ENCODE results near the gene MYL4.
A peak's percentile ranks its signal among the peaks of the same experiment; 100 is the strongest.
"Not testable (repeated sequence)": the region's sequence is repeated elsewhere in the genome, so short reads cannot be mapped to it uniquely, and the experiment has no call there.

MYL4 gene

DNA sequence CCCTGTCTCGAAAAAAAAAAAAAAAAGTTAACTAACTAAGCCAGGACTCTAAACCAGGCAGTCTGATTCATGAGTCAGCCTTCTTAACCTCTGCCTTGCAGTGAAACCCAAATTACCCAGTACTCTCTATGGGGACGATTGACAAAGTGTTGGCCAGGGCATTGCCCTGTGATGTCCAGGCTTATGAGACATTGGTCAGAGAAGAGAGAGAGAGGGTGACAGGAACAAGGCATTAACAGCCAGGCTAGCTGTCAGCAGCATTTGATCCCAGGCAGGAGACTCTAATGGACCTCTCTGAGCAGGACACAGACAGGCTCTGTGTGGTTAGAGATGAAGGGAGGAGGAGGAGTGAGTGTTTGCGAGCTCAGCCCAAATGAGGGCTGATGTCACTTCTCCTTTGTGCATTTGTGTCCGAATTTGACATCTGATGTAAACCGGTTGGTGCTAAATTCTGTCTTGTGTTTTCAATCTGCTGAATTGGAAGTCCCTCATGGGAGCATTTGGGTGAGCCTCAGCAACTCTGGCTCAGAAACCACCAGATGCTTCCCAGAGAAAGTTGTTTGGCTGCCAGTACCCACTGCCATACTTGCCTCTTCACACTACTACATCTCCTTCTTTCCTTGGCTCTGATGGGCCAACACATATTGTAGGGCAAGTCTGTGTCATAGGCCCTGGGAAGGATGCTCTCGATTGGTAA is 4.3 kb upstream of the MYL4 start:
- Mint-ChIP-seq H3K4me3 (peak overlapping the region; percentile 63 to 67), H3K4me1 (peaks cover 62 to 84% of the 10 kb centered on the region in 2 donors), H3K36me3 (no peaks in the 10 kb centered on the region), H3K27me3 (no peaks in the 10 kb centered on the region), H3K9me3 (peaks cover 0 to 2% of the 10 kb centered on the region in 2 donors), H3K27ac (peak overlapping the region; percentile 77)
- DNase-seq, result peak; percentile 36
- peak; percentile 68 to 71 for ATAC-seq (replicated peaks)

DNA sequence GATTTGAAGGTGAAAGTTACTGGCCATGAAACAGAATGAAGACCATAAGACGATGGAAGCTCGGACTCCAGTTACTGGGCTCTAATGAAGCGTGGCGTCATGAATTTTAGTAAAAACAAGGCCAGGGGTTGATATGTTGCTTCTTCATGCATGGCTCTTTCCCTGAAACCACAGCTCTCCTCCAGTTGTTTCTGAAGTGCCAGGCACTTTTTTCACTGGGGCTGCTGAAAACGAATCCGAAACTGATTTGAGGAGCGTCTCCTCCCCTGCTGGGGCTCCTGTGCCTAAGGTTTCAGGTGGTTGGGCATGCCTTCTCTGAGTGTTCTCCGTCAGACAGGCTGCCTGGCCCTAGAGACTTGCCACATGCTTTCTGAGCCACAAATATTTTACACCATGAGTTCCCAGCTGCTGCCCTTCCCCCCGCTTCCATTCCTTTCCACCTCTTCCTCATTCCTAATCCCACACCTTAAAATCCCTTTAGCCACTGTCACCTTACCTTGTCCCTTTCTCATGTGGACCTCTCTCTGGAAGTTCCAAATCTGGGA is 3.7 kb upstream of the MYL4 start:
- ATAC-seq (replicated peaks), result peak; percentile 80 to 83
- Mint-ChIP-seq H3K4me1 (peaks cover 57 to 78% of the 10 kb centered on the region in 2 donors), H3K9me3 (peaks cover 0 to 2% of the 10 kb centered on the region in 2 donors)

DNA sequence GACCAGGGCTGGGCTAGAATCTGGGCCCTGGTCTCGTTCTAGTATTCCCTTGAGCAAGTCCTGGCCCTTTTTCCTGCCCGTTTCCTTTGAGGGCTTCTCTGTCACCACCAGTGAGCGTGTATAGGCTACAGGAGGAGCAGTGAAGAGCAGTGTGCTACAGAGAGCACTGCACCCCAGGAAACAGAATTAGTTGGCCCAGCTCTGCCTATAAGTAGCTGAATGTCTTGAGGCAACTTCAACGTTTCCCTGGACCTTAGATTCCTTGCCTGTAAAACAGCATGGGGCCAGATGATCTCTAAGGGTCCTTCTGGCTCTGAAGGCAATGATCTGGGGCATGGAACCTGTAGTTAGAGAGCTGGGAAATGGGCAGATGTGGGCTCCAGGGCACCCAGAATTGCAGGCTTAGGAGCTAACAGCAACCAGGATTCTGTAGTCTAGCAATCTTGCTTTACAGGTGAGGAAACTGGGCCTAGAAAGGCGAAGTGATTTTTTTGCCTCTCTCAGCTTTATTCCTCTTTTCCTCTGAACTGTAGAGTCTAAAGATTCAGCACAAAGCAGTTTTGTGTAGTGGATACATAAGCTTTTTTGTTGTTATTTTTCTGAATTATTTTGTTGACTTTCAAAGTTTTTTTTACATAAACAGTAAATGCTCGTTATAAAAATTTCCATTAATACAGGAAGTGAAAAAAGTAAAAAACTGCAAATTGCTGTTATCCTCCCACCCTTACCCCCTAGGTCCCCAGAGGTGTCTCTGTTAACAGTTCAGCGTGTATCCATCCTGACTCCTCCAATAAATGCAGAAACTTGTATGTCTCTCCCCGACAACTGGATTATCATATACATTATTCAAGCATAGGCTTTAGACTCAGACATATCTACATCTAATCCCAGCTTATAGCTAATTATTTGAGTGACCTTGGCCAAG is 1.7 kb upstream of the MYL4 start:
- ATAC-seq (replicated peaks) (peak in 1 of 2 donors; percentile 28), DNase-seq (no peak)
- peaks cover 0 to 2% of the 10 kb centered on the region in 2 donors for H3K9me3 Mint-ChIP-seq
- peaks cover 56 to 72% of the 10 kb centered on the region in 2 donors for H3K4me1 Mint-ChIP-seq
- H3K36me3 Mint-ChIP-seq, result no peaks in the 10 kb centered on the region
- H3K27ac Mint-ChIP-seq, result peak overlapping the region; percentile 77
- H3K4me3 Mint-ChIP-seq, result no peak overlapping the region
- H3K27me3 Mint-ChIP-seq, result no peaks in the 10 kb centered on the region

More for the DNA sequence above, 3.7 kb upstream of the MYL4 start:
- peak overlapping the region; percentile 77 for H3K27ac Mint-ChIP-seq
- H3K4me3 Mint-ChIP-seq, result peak overlapping the region; percentile 63 to 67
- H3K36me3 Mint-ChIP-seq, result no peaks in the 10 kb centered on the region
- H3K27me3 Mint-ChIP-seq, result no peaks in the 10 kb centered on the region
- DNase-seq, result peak; percentile 58

DNA sequence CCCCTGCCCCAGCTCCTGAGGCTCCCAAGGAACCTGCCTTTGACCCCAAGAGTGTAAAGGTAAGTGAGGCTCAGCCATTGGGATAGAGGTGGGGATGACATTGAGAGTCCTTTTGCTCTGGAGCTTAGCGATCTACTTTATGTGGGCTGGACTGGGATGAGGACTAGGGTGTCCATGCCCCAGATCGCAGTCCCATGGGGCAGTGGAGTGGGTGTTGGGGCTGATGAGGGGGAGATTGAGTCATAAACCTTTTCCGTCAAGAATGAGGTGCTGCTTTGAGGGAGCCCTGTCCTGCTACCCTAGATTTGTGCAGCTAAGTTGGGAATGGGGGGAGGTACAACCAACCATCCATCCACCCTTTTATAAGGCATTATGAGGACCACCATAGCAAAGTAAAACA is 351 bp downstream of the MYL4 start:
- Mint-ChIP-seq H3K27ac (peak overlapping the region; percentile 48), H3K4me3 (no peak overlapping the region), H3K4me1 (peaks cover 48 to 62% of the 10 kb centered on the region in 2 donors), H3K27me3 (no peaks in the 10 kb centered on the region), H3K36me3 (no peaks in the 10 kb centered on the region), H3K9me3 (no peaks in the 10 kb centered on the region)
- no peak for DNase-seq
- no peak for ATAC-seq (replicated peaks)

DNA sequence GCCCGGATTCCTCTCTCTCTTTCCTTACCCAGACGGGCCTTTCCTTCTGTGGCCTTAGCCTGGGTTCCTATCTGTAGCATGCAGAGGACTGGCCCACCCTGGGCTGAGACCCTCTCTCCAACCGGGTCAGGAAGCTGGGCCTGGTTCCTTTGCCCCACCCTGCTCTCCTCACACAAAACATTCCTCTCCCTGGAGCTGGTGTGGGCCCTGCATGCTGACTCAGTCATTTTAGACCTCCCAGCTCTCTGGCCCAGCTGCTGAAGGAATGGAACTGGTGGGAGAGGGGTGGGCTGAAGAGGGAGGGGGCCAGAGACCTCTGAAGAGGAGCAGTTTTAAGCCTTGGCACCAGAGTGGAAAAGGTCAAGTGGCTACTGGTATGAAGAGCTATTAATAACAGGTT is 957 bp downstream of the MYL4 start:
- no peaks in the 10 kb centered on the region for H3K27me3 Mint-ChIP-seq
- no peak overlapping the region for H3K4me3 Mint-ChIP-seq
- DNase-seq (no peak), ATAC-seq (replicated peaks) (no peak)
- no peaks in the 10 kb centered on the region for H3K36me3 Mint-ChIP-seq
- no peaks in the 10 kb centered on the region for H3K9me3 Mint-ChIP-seq
- H3K4me1 Mint-ChIP-seq, result peaks cover 42 to 56% of the 10 kb centered on the region in 2 donors
- no peak overlapping the region for H3K27ac Mint-ChIP-seq

DNA sequence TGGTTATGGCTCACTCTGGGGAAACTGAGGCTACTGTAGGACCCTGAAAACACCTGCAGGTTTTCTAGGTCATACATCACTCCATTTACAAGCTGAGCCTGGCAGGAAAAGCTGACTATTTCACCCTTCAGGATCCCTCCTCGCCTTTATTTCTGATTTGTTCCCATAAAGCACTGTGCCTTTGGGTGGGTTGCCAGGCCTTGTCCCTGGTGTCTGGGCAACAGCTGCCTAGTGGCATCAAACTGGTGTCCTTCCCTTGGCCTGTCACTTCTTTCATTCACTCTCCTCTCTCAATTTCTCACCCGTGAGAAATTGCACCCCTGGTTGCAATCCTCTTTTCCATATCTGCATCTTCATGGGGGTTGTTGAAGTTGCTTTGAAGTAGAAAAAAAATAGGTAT is 1.6 kb downstream of the MYL4 start:
- no peaks in the 10 kb centered on the region for H3K36me3 Mint-ChIP-seq
- no peak overlapping the region for H3K4me3 Mint-ChIP-seq
- no peaks in the 10 kb centered on the region for H3K27me3 Mint-ChIP-seq
- ATAC-seq (replicated peaks) (no peak), DNase-seq (no peak)
- H3K9me3 Mint-ChIP-seq, result no peaks in the 10 kb centered on the region
- H3K4me1 Mint-ChIP-seq, result peaks cover 37 to 50% of the 10 kb centered on the region in 2 donors
- H3K27ac Mint-ChIP-seq, result no peak overlapping the region

DNA sequence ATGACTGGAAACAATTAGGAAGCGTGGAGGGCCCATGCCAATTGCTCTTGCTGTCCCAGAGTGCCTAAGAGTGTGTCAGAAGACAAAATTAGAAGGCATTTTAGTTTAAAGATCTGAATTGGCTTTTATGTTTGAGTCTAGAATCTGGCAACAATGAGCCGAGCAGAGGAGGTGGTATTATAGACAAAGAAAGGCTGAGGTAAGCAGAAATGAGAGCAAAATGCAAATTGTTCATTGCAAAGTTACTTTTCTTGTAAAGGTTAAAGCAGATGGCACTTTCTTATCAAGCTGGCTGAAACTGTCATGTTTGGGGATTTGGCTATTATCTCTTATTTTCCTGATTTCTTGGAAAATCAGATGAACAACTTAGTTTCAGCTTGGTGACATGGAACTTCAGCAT is 3.3 kb downstream of the MYL4 start:
- H3K36me3 Mint-ChIP-seq, result no peaks in the 10 kb centered on the region
- H3K27me3 Mint-ChIP-seq, result no peaks in the 10 kb centered on the region
- no peaks in the 10 kb centered on the region for H3K9me3 Mint-ChIP-seq
- peaks cover 26 to 33% of the 10 kb centered on the region in 2 donors for H3K4me1 Mint-ChIP-seq
- ATAC-seq (replicated peaks), result no peak
- H3K4me3 Mint-ChIP-seq, result no peak overlapping the region
- H3K27ac Mint-ChIP-seq, result peak overlapping the region; percentile 27
- no peak for DNase-seq

DNA sequence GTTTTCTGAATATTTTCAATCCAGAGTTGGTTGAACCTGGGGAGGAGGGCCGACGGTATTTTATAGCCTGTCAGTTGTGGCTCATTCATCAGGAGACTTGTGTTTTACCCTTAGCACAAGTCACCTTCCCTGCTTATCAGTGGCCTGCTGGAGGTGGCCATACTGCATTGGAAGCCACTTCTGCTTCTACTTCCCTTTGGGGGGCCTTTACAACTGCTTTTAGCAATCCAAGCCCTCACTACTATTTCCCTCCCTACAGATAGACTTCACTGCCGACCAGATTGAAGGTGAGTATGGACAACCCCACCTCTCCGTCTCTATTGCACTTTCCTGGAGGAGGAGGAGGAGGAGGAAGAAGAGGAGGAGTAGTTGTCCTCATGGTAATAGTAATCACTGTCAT is 4.4 kb downstream of the MYL4 start:
- ATAC-seq (replicated peaks) (no peak), DNase-seq (no peak)
- no peaks in the 10 kb centered on the region for H3K9me3 Mint-ChIP-seq
- H3K27ac Mint-ChIP-seq, result no peak overlapping the region
- no peaks in the 10 kb centered on the region for H3K27me3 Mint-ChIP-seq
- H3K36me3 Mint-ChIP-seq, result no peaks in the 10 kb centered on the region
- H3K4me1 Mint-ChIP-seq, result peaks cover 19 to 26% of the 10 kb centered on the region in 2 donors
- no peak overlapping the region for H3K4me3 Mint-ChIP-seq

DNA sequence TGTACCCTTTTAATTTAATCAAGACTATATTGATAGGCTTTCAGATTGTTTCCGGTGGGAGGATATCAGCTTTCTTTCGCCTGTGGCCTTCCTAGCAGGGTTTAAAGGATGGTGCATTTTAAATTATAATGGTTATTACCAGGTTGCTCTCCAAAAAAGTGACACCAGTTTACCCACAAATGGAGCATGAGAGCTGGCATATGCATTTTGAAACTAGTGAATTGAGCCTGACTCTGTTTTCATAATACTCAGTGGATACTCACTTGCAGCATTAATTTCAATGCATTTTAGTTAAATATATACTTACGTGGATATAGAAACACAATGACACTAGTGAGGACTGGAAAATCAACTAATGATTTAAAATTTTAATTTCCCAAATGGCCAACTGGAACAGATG is 5.8 kb downstream of the MYL4 start:
- Mint-ChIP-seq H3K36me3 (no peaks in the 10 kb centered on the region), H3K4me3 (no peak overlapping the region), H3K9me3 (no peaks in the 10 kb centered on the region), H3K27ac (no peak overlapping the region), H3K27me3 (no peaks in the 10 kb centered on the region), H3K4me1 (peaks cover 17 to 27% of the 10 kb centered on the region in 2 donors)
- no peak for ATAC-seq (replicated peaks)
- DNase-seq, result no peak

DNA sequence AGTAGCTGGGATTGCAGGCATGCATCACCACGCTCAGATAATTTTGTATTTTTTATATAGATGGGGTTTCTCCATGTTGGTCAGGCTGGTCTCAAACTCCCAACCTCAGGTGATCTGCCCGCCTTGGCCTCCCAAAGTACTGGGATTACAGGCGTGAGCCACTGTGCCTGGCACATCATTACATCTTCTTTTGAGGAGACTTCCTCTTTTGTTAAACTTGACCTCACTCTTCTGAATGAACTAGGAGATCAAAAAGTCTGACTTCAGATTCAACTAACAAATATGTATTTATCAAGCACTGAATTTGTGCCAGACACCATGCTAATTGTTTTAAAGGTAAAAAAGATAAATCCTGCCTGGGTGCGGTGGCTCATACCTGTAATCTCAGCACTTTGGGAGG is 7.7 kb downstream of the MYL4 start:
- not testable (repeated sequence) for H3K9me3 Mint-ChIP-seq; DNase-seq; ATAC-seq (replicated peaks); H3K27me3 Mint-ChIP-seq; H3K27ac Mint-ChIP-seq; H3K4me3 Mint-ChIP-seq; H3K36me3 Mint-ChIP-seq
- H3K4me1 Mint-ChIP-seq, result peaks cover 31 to 46% of the 10 kb centered on the region in 2 donors

DNA sequence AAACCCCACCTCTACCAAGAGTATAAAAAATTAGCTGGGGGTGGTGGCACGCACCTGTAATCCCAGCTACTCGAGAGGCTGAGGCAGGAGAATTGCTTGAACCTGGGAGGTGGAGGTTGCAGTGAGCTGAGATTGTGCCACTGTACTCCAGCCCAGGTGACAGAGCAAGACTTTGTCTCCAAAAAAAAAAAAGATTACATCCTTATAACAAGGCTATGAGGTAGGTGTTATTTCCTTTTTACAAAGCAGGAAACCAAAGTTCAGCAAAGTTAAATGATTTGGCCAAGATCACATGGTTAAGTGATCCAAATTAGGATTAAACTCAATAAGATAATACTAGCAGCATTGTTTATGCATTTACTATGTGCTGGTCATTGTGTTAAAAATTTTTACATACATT is 8.1 kb downstream of the MYL4 start:
- H3K4me3 Mint-ChIP-seq; H3K27me3 Mint-ChIP-seq; H3K9me3 Mint-ChIP-seq; H3K36me3 Mint-ChIP-seq; H3K27ac Mint-ChIP-seq; ATAC-seq (replicated peaks); DNase-seq: not testable (repeated sequence)
- H3K4me1 Mint-ChIP-seq, result peaks cover 29 to 44% of the 10 kb centered on the region in 2 donors

DNA sequence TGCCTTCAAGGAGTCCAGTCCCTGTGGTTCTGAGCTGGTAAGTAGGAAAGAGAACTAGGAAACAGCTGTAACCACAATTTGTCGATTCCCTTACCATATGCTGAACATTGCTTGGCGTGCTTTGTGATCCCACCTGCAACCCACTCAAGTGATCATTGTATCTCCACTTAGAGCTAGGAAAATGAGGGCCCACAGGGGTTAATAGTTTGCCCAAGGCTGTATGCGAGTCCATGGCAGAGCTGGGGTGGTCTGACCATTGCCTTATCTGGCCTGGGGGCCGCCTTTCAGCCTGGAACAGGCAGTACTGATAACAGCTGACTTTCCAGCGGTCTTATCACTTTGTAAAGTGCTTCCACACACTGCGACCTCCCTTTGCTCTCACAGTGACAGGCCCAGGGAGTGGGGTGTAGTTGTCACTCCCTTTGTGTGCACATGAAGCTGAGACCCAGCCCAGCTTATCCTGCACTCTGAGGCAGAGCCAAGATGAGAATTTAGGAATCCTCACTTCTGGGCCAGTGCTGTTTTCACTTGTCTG is 9.8 kb downstream of the MYL4 start:
- Mint-ChIP-seq H3K27me3 (no peaks in the 10 kb centered on the region), H3K36me3 (peaks cover under 1 to 6% of the 10 kb centered on the region in 2 donors), H3K27ac (no peak overlapping the region), H3K4me3 (peak overlapping the region in 1 of 2 donors; percentile 25), H3K4me1 (peaks cover 26 to 36% of the 10 kb centered on the region in 2 donors), H3K9me3 (peaks cover under 1 to 2% of the 10 kb centered on the region in 2 donors)
- DNase-seq (no peak), ATAC-seq (replicated peaks) (peak; percentile 62 to 65)

DNA sequence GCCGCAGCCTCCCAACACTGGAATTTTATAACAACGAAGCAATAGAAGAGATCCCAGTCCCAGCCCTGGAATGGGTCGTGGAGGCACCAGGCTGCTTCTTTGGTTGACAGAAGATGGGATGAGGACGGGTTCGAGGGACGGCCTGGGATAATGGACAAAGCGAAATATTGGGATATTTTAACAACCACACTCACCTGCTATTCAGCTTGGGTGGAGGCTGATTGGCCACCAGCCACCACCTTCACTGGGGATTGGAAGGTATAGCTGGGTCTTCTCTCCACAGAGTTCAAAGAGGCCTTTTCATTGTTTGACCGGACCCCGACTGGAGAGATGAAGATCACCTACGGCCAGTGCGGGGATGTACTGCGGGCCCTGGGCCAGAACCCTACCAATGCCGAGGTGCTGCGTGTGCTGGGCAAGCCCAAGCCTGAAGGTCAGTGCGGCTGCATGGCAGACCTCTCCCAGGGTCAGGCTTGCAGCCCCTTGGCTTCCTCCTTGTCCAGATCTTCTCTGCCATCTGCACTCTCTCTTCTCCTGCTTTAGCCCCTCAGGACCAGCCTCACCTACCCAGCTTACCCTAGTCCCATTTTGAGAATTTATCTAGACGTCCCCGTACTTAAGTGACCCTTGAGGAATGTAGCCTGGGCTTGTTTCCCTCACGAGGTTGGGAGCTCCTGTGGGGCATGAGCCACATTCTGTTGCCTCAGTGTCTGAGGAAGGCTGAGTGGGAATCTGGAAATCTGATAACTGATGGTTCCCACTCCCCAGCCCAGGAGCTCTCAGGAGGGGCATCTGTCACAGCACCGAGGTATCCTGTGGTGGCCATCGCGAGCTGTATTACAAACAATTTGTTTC is 10.7 kb downstream of the MYL4 start:
- peak overlapping the region; percentile 79 for H3K27ac Mint-ChIP-seq
- H3K9me3 Mint-ChIP-seq, result peaks cover 4 to 8% of the 10 kb centered on the region in 2 donors
- ATAC-seq (replicated peaks), result no peak
- no peaks in the 10 kb centered on the region for H3K27me3 Mint-ChIP-seq
- H3K36me3 Mint-ChIP-seq, result peaks cover 7 to 9% of the 10 kb centered on the region in 2 donors
- H3K4me3 Mint-ChIP-seq, result peak overlapping the region in 1 of 2 donors; percentile 17
- no peak for DNase-seq
- H3K4me1 Mint-ChIP-seq, result peaks cover 26 to 36% of the 10 kb centered on the region in 2 donors

All from stimulated activated naive B cell treated with anti-CD40 and anti-IgM and Interleukin-4, amounts not matched to agents 10 μg/mL and 1 μg/mL and 100 μg/mL, for 72 hours (primary cell).